Liver (tissue), 9 donors: ENCODE measurements around the gene CYB561A3. TPM values are rescaled to one million over a fixed set of nuclear protein-coding genes. Genes with fewer than 3 reads are reported as not detected.

ENCODE experiments used
- DNase-seq: peaks from one replicate; pipeline ENCODE4 v3.0.0-alpha.2; 2017; ENCODE audit warnings: low spot score
- H3K27ac ChIP-seq, 2 donors: one replicate each; pipeline ENCODE4 v1.7.0; 2013; ENCODE audit warnings: inconsistent platforms in 2 of 2, low read length in 2 of 2, control low read depth in 1 of 2, low read depth in 1 of 2, mild to moderate bottlenecking in 1 of 2
- H3K27me3 ChIP-seq, 4 donors: one replicate each; pipeline versions ENCODE4 v1.6.1 to v1.7.0; 2013; ENCODE audit warnings: low read length in 3 of 4, inconsistent platforms in 1 of 4, mild to moderate bottlenecking in 1 of 4, moderate library complexity in 1 of 4; ENCODE audit not compliant: control insufficient read depth in 4 of 4, insufficient read depth in 4 of 4
- H3K36me3 ChIP-seq, 4 donors: one replicate each; pipeline versions ENCODE4 v1.6.1 to v1.7.0; 2013; ENCODE audit warnings: low read length in 3 of 4, mild to moderate bottlenecking in 3 of 4, low read depth in 1 of 4, moderate library complexity in 1 of 4; ENCODE audit not compliant: control insufficient read depth in 4 of 4, insufficient read depth in 3 of 4
- H3K4me1 ChIP-seq, 4 donors: one replicate each; pipeline versions ENCODE4 v1.6.1 to v1.7.0; 2013; ENCODE audit warnings: low read length in 3 of 4, mild to moderate bottlenecking in 3 of 4, moderate library complexity in 1 of 4; ENCODE audit not compliant: control insufficient read depth in 4 of 4, insufficient read depth in 4 of 4
- H3K4me3 ChIP-seq, 3 donors: one replicate each; pipeline versions ENCODE4 v1.6.1 to v1.7.0; 2013; ENCODE audit warnings: low read length in 3 of 3, control low read depth in 1 of 3, low read depth in 1 of 3, mild to moderate bottlenecking in 1 of 3
- H3K9ac ChIP-seq, 2 donors: one replicate each; pipeline ENCODE4 v1.7.0; 2013; ENCODE audit warnings: low read length in 2 of 2, mild to moderate bottlenecking in 2 of 2, moderate library complexity in 2 of 2, control low read depth in 1 of 2, low read depth in 1 of 2
- H3K9me3 ChIP-seq, 4 donors: one replicate each; pipeline versions ENCODE4 v1.6.1 to v1.7.0; 2013; ENCODE audit warnings: low read length in 3 of 4; ENCODE audit not compliant: control insufficient read depth in 4 of 4
- ATF3 ChIP-seq: IDR thresholded peaks from 2 replicates; pipeline ENCODE4 v1.6.1; 2016; ENCODE audit warnings: antibody characterized with exemption
- CTCF ChIP-seq: fragments of 150-350 bp; IDR thresholded peaks from 2 replicates; pipeline ENCODE4 v1.5.1; 2017; ENCODE audit warnings: improper control_type of control experiment, low read depth, low read length; ENCODE audit not compliant: missing input control
- EGR1 ChIP-seq, 2 donors: IDR thresholded peaks; 2 replicates each; pipeline ENCODE4 v1.6.1; 2016 to 2018; ENCODE audit warnings: antibody characterized with exemption in 2 of 2, low read depth in 2 of 2
- FOXA1 ChIP-seq: IDR thresholded peaks from 2 replicates; pipeline ENCODE4 v1.6.1; 2016; ENCODE audit warnings: antibody characterized with exemption
- FOXA2 ChIP-seq: IDR thresholded peaks from 2 replicates; pipeline ENCODE4 v1.6.1; 2016; ENCODE audit warnings: antibody characterized with exemption
- GABPA ChIP-seq, 2 donors: IDR thresholded peaks in 1 of 2; conservative IDR thresholded peaks in 1 of 2; 2 replicates each; pipeline ENCODE4 v1.6.1; 2016; ENCODE audit warnings: antibody characterized with exemption in 2 of 2, mild to moderate bottlenecking in 1 of 2, moderate library complexity in 1 of 2
- HNF4A ChIP-seq, 2 donors: conservative IDR thresholded peaks; 2 replicates each; pipeline ENCODE4 v1.6.1; 2016; ENCODE audit warnings: antibody characterized with exemption in 2 of 2, mild to moderate bottlenecking in 2 of 2
- HNF4G ChIP-seq: IDR thresholded peaks from 2 replicates; pipeline ENCODE4 v1.6.1; 2016; ENCODE audit warnings: antibody characterized with exemption
- JUND ChIP-seq, 2 donors: IDR thresholded peaks; 2 replicates each; pipeline ENCODE4 v1.6.1; 2016; ENCODE audit warnings: antibody characterized with exemption in 2 of 2
- MAX ChIP-seq: IDR thresholded peaks from 2 replicates; pipeline ENCODE4 v1.6.1; 2016; ENCODE audit warnings: antibody characterized with exemption
- NR2F2 ChIP-seq: IDR thresholded peaks from 2 replicates; pipeline ENCODE4 v1.6.1; 2016; ENCODE audit warnings: antibody characterized with exemption
- RAD21 ChIP-seq, 2 donors: IDR thresholded peaks; 2 replicates each; pipeline ENCODE4 v1.6.1; 2016; ENCODE audit warnings: antibody characterized with exemption in 2 of 2, mild to moderate bottlenecking in 2 of 2
- REST ChIP-seq: IDR thresholded peaks from 2 replicates; pipeline ENCODE4 v1.6.1; 2016; ENCODE audit warnings: antibody characterized with exemption, mild to moderate bottlenecking
- RXRA ChIP-seq, 2 donors: IDR thresholded peaks; 2 replicates each; pipeline ENCODE4 v1.6.1; 2017 to 2018; ENCODE audit warnings: antibody characterized with exemption in 2 of 2, mild to moderate bottlenecking in 1 of 2
- SP1 ChIP-seq: IDR thresholded peaks from 2 replicates; pipeline ENCODE4 v1.6.1; 2018; ENCODE audit warnings: antibody characterized with exemption, mild to moderate bottlenecking
- TAF1 ChIP-seq: conservative IDR thresholded peaks from 2 replicates; pipeline ENCODE4 v1.6.1; 2016; ENCODE audit warnings: antibody characterized with exemption, mild to moderate bottlenecking
- YY1 ChIP-seq: IDR thresholded peaks from 2 replicates; pipeline ENCODE4 v1.6.1; 2016; ENCODE audit warnings: antibody characterized with exemption, mild to moderate bottlenecking
- ZBTB33 ChIP-seq: IDR thresholded peaks from 2 replicates; pipeline ENCODE4 v1.6.1; 2016; ENCODE audit warnings: antibody characterized with exemption
- WGBS: extraction: QIAGEN DNeasy Blood & Tissue Kit; methylation state at CpG from one replicate; pipeline ENCODE4 v1.1.7; 2013; 5-methylcytosine and 5-hydroxymethylcytosine counted together
- polyA plus RNA-seq, 2 donors: library from polyadenylated mRNA; stranded (reverse) in 1 of 2; unstranded in 1 of 2; fragments of 200-250 nt in 1 of 2; fragments of >200 nt in 1 of 2; fragmentation: Nextera tagmentation in 1 of 2; extraction: Ambion mirVana in 1 of 2; gene quantifications; one replicate each; pipeline versions ENCODE4 v1.2.1 to v1.2.3, GENCODE V29; 2013 to 2015
- total RNA-seq, 2 donors: library from RNA; depleted of rRNA; stranded (reverse); fragments of >200 nt; gene quantifications; one replicate each; pipeline ENCODE4 v1.2.3, GENCODE V29; 2014
- donor health status: healthy.
- donor health status: healthy.
- donor health status: healthy.
- donor health status: healthy.
- donor health status: healthy.

The CYB561A3 gene
- total and polyA plus RNA-seq, 4 donors: 20.2 to 36.5 (median 28.4) TPM

GRCh38 chr11:61403658-61404057 is 42.0 kb upstream of the CYB561A3 start (continued):
- TF ChIP-seq GABPA (IDR thresholded peaks at IDR 0.05 in 1 of 2, conservative IDR thresholded peaks at IDR 0.05 in 1 of 2): no peak
- TF ChIP-seq RAD21 (IDR thresholded peaks at IDR 0.05): no peak
- no peak for TF ChIP-seq HNF4A (conservative IDR thresholded peaks at IDR 0.05)
- TF ChIP-seq TAF1: no peak
- no peak for TF ChIP-seq JUND (IDR thresholded peaks at IDR 0.05)
- TF ChIP-seq MAX: no peak
- no peak for TF ChIP-seq YY1
- TF ChIP-seq EGR1 (IDR thresholded peaks at IDR 0.05; ENCODE audit: low read depth in 2 of 2): no peak
- TF ChIP-seq ATF3: no peak
- TF ChIP-seq FOXA2: no peak

- Histone ChIP-seq H3K36me3 (peaks cover 13 to 63% (median 51%) of the 10 kb centered on the region in 4 donors), H3K9me3 (no peaks in the 10 kb centered on the region), H3K4me3 (no peak overlapping the region), H3K4me1 (no peaks in the 10 kb centered on the region), H3K27ac (no peak overlapping the region), H3K9ac (no peak overlapping the region), H3K27me3 (no peaks in the 10 kb centered on the region)
- TF ChIP-seq RAD21 (IDR thresholded peaks at IDR 0.05) (no peak), FOXA2 (no peak), HNF4G (no peak), MAX (no peak), ATF3 (no peak), RXRA (IDR thresholded peaks at IDR 0.05) (no peak), FOXA1 (no peak), HNF4A (conservative IDR thresholded peaks at IDR 0.05) (no peak), GABPA (IDR thresholded peaks at IDR 0.05 in 1 of 2, conservative IDR thresholded peaks at IDR 0.05 in 1 of 2) (no peak), REST (no peak), SP1 (no peak), ZBTB33 (no peak), NR2F2 (no peak), TAF1 (no peak), EGR1 (IDR thresholded peaks at IDR 0.05; ENCODE audit: low read depth in 2 of 2) (no peak), YY1 (no peak), CTCF (no peak), JUND (IDR thresholded peaks at IDR 0.05) (no peak)
- DNase-seq: no peak
- whole genome bisulfite sequencing: 95% methylated on average over 2 of the region's 2 CpGs
These were observed 39.9 kb upstream of the CYB561A3 start for GRCh38 chr11:61401573-61401972.
